Measurements from ENCODE around the gene PROKR2.

The PROKR2 gene

GRCh38 chr20:5316188-5317158 lies at the start of gene PROKR2:
Gene PROKR2, minus strand, starts transcription at chr20:5316954. Its CDS starts 2,585 bp downstream, at chr20:5314369.
- ATAC-seq (ENCODE audit: low read depth): no peak
- Mint-ChIP-seq H3K36me3 (no peaks in the 10 kb centered on the region), H3K27me3 (peaks cover 16% of the 10 kb centered on the region), H3K27ac (no peak within 1 kb of the TSS), H3K9me3 (no peaks in the 10 kb centered on the region), H3K4me1 (no peaks in the 10 kb centered on the region), H3K4me3 (no peak within 1 kb of the TSS)
- DNase-seq (ENCODE audit: low spot score in 2 of 2): no peak

GRCh38 chr20:5364997-5365597 lies 48.3 kb upstream of the PROKR2 start:
- no peaks in the 10 kb centered on the region for H3K4me1 Mint-ChIP-seq
- H3K36me3 Mint-ChIP-seq: no peaks in the 10 kb centered on the region
- H3K9me3 Mint-ChIP-seq: peaks cover 6% of the 10 kb centered on the region
- no peak overlapping the region for H3K27ac Mint-ChIP-seq
- no peak overlapping the region for H3K4me3 Mint-ChIP-seq
- no peak for DNase-seq (ENCODE audit: low spot score in 2 of 2)
- peaks cover 7% of the 10 kb centered on the region for H3K27me3 Mint-ChIP-seq
- no peak for ATAC-seq (ENCODE audit: low read depth)

DNA sequence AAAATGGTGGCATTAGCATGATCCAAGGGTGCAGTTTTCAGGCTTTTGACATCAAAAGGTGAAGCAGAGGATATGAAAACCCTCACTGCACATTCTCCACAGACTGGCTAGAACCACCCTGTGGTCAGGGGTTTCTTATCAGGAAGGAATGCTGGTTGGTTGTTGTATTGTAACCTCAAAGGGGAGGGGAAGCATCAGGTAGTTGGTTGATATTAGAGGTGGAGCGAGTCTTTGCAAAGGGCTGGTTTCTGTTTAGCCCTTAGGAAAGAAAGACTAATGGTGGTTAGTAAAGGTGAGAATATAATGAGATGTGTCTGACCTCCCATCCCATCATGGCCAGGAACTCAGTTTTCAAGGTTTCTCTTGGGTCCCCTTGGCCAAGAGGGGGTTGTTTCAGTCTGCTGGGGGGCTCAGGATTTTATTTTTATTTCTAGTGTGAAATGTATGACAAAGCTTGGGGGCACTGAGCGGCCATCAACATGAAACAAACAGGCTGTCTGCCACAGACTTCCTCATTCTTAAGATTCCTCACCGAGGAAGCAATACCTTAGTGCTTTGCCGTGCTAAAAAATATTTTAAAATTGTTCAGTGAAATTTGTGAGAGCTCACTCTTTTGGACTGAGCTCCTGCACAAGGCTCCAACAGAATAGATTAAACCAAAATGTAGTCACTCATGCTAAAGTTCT lies 47.5 kb upstream of the PROKR2 start:
- H3K9me3 Mint-ChIP-seq: peaks cover 6% of the 10 kb centered on the region
- no peak for DNase-seq (ENCODE audit: low spot score in 2 of 2)
- H3K27me3 Mint-ChIP-seq: peaks cover 7% of the 10 kb centered on the region
- no peak overlapping the region for H3K27ac Mint-ChIP-seq
- no peaks in the 10 kb centered on the region for H3K4me1 Mint-ChIP-seq
- H3K36me3 Mint-ChIP-seq: no peaks in the 10 kb centered on the region
- ATAC-seq (ENCODE audit: low read depth): no peak
- H3K4me3 Mint-ChIP-seq: no peak overlapping the region

DNA sequence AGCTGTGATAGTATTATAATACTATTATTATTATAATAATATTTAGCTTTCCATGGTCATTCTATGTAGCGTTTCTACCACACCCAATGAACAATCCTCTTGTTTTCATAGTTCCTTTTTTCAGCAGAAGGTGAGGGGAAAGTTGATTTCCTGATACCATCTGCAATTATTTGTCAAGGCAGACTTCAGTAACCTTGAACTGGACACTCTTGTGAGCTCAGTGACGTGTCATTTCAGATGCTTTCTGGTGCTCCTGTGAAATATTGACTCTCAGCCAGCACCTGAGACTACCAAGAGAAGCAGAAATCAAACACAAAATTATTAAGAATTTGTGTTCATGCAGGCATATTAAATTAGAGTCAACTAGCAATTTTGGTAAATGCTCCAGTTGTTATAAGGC lies 46.0 kb upstream of the PROKR2 start:
- Mint-ChIP-seq H3K27ac (no peak overlapping the region), H3K27me3 (peaks cover 5% of the 10 kb centered on the region), H3K4me1 (no peaks in the 10 kb centered on the region), H3K4me3 (no peak overlapping the region), H3K9me3 (peaks cover 10% of the 10 kb centered on the region), H3K36me3 (no peaks in the 10 kb centered on the region)
- DNase-seq (ENCODE audit: low spot score in 2 of 2) (no peak), ATAC-seq (ENCODE audit: low read depth) (no peak)

GRCh38 chr20:5361176-5361575 lies 44.4 kb upstream of the PROKR2 start:
- Mint-ChIP-seq H3K36me3 (no peaks in the 10 kb centered on the region), H3K27ac (no peak overlapping the region), H3K9me3 (peaks cover 7% of the 10 kb centered on the region), H3K4me1 (no peaks in the 10 kb centered on the region), H3K27me3 (peaks cover 2% of the 10 kb centered on the region), H3K4me3 (no peak overlapping the region)
- ATAC-seq (ENCODE audit: low read depth): no peak
- DNase-seq (ENCODE audit: low spot score in 2 of 2): no peak

DNA sequence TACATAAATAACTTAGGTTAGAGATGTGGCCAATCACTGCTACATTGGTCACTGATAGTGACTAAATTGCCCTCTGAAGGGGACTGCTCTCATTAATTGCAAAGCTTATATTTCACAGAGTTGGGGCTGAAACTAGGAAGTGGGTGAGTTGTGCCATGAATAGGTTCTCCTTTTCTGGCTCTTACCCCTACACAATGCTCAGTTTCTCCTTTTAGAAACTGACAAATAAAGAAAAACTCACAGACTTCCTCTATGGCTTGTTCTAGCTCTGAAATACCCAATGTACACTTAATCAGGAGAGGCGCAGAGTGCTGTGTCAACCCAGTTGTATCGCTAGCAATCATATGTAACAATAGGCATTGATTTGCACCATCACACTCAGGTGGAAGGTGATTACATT lies 41.2 kb upstream of the PROKR2 start:
- Mint-ChIP-seq H3K36me3 (no peaks in the 10 kb centered on the region), H3K4me1 (no peaks in the 10 kb centered on the region), H3K4me3 (no peak overlapping the region), H3K9me3 (peaks cover 5% of the 10 kb centered on the region), H3K27ac (no peak overlapping the region), H3K27me3 (peaks cover 5% of the 10 kb centered on the region)
- no peak for DNase-seq (ENCODE audit: low spot score in 2 of 2)
- no peak for ATAC-seq (ENCODE audit: low read depth)

- Mint-ChIP-seq H3K9me3 (peaks cover 5% of the 10 kb centered on the region), H3K27me3 (peaks cover 6% of the 10 kb centered on the region), H3K36me3 (no peaks in the 10 kb centered on the region), H3K4me1 (no peaks in the 10 kb centered on the region), H3K27ac (no peak overlapping the region), H3K4me3 (no peak overlapping the region)
- ATAC-seq (ENCODE audit: low read depth) (no peak), DNase-seq (ENCODE audit: low spot score in 2 of 2) (no peak)
These were observed 40.2 kb upstream of the PROKR2 start for GRCh38 chr20:5356941-5357340.

GRCh38 chr20:5354901-5355300 lies 38.1 kb upstream of the PROKR2 start:
- ATAC-seq (ENCODE audit: low read depth) (no peak), DNase-seq (ENCODE audit: low spot score in 2 of 2) (no peak)
- peaks cover 9% of the 10 kb centered on the region for H3K27me3 Mint-ChIP-seq
- H3K9me3 Mint-ChIP-seq: peaks cover 5% of the 10 kb centered on the region
- no peak overlapping the region for H3K27ac Mint-ChIP-seq
- no peak overlapping the region for H3K4me3 Mint-ChIP-seq
- H3K36me3 Mint-ChIP-seq: no peaks in the 10 kb centered on the region
- no peaks in the 10 kb centered on the region for H3K4me1 Mint-ChIP-seq

DNA sequence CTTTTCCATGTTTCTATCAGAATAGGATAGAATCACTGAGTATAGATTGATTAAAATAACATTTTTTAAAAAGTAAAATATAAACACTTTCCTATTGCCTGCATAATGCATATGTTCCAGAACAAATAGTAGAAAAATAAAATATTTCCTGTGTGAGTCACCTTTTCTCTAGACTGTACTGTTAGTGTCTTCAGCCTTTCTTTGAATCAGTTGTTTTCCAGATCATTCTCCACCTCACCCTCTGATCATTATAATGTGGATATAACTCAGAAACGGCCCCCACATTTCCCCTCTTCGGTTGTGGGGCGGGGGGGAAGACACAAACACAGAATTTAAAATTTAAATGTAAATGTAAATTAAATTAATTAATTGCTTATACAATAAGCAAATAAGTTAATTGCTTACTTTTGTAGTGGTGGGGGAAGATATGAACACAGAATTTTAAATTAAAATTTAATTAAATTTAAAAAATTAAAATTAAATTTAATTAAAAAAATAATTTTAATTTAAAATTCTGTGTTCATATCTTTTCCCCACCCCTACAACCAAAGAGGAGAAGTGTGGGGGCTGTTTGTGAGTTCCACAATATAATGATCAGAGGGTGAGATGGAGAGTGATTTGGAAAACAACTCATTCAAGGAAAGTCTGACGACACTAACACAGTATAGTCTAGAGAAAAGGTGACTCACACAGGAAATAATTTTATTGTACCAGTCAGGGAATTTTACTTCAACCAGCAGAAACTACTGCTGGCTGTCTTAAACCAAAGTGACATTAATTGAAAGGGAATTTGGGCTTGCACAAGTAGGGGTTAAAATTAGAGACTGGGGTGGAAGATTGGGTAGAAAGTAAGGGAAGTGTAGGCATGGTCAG lies 37.1 kb upstream of the PROKR2 start:
- H3K27me3 Mint-ChIP-seq: peaks cover 9% of the 10 kb centered on the region
- DNase-seq (ENCODE audit: low spot score in 2 of 2): no peak
- H3K4me1 Mint-ChIP-seq: no peaks in the 10 kb centered on the region
- peaks cover 5% of the 10 kb centered on the region for H3K9me3 Mint-ChIP-seq
- ATAC-seq (ENCODE audit: low read depth): no peak
- H3K36me3 Mint-ChIP-seq: no peaks in the 10 kb centered on the region
- no peak overlapping the region for H3K27ac Mint-ChIP-seq
- H3K4me3 Mint-ChIP-seq: no peak overlapping the region

DNA sequence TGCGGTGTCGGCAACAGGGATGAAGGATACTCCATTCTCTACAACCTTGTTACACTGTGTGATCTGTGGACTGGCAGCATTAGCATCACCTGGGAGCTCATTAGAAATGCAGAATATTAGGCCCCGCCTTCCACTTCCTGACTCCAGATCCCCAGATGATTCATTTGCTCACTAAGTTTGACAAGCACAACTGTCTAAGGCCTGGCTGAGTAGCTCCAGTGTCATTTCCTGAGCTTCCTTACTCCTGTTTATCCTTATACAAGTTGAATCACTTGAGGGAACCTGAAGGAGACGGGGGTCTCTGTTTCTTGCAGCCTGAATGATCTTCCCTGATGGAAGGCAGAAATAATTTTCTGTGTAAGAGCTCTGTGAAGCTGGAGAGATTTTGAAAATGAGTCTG lies 32.7 kb upstream of the PROKR2 start:
- Mint-ChIP-seq H3K4me1 (no peaks in the 10 kb centered on the region), H3K36me3 (no peaks in the 10 kb centered on the region), H3K27me3 (peaks cover 7% of the 10 kb centered on the region), H3K4me3 (no peak overlapping the region), H3K27ac (no peak overlapping the region), H3K9me3 (no peaks in the 10 kb centered on the region)
- ATAC-seq (ENCODE audit: low read depth): no peak
- no peak for DNase-seq (ENCODE audit: low spot score in 2 of 2)

DNA sequence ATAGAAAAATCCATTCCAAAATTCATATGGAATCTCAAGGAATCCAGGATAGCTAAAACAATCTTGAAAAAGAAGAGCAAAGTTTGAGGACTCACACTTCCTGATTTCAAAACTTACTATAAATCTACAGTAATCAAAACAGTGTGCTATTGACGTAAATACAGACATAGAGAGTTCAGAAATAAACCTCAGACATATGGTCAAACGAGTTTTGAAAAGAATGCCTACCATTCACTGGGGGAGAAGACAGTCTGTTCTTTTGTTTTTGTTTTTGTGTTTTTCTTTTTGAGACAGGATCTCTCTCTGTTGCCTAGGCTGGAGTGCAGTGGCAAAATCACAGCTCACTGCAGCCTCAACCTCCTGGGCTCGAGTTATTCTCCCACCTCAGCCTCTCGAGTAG lies 25.3 kb upstream of the PROKR2 start:
- Mint-ChIP-seq H3K27ac (no peak overlapping the region), H3K4me3 (no peak overlapping the region), H3K9me3 (peaks cover 6% of the 10 kb centered on the region), H3K36me3 (peaks cover 2% of the 10 kb centered on the region), H3K4me1 (no peaks in the 10 kb centered on the region), H3K27me3 (peaks cover 4% of the 10 kb centered on the region)
- no peak for DNase-seq (ENCODE audit: low spot score in 2 of 2)
- no peak for ATAC-seq (ENCODE audit: low read depth)

DNA sequence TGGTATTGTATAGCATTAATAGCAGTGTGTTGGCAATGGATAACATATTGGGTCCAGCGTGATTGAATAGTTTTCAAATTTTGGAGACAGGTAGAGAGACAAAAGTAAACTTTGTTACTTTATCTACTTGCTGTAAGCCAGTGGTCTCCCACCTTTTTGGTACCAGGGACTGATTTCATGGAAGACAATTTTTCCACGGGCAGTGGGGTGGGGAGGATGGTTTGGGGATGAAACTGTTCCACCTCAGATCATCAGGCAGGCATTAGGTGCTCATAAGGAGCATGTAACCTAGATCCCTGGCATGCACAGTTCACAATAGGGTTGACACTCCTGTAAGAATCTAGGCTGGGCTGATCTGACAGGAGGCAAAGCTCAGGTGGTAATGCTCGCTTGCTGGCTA lies 14.6 kb upstream of the PROKR2 start:
- H3K4me3 Mint-ChIP-seq: no peak overlapping the region
- H3K4me1 Mint-ChIP-seq: no peaks in the 10 kb centered on the region
- no peaks in the 10 kb centered on the region for H3K9me3 Mint-ChIP-seq
- H3K27ac Mint-ChIP-seq: no peak overlapping the region
- H3K36me3 Mint-ChIP-seq: no peaks in the 10 kb centered on the region
- peaks cover 6% of the 10 kb centered on the region for H3K27me3 Mint-ChIP-seq
- ATAC-seq (ENCODE audit: low read depth): no peak
- DNase-seq (ENCODE audit: low spot score in 2 of 2): no peak

- Mint-ChIP-seq H3K27me3 (peaks cover 12% of the 10 kb centered on the region), H3K27ac (no peak overlapping the region), H3K4me3 (no peak overlapping the region), H3K36me3 (no peaks in the 10 kb centered on the region), H3K4me1 (no peaks in the 10 kb centered on the region), H3K9me3 (no peaks in the 10 kb centered on the region)
- DNase-seq (ENCODE audit: low spot score in 2 of 2) (no peak), ATAC-seq (ENCODE audit: low read depth) (no peak)
These were observed 11.5 kb upstream of the PROKR2 start for GRCh38 chr20:5328268-5328667.

Measured in memory B cell (primary cell).